Endothelial cell of umbilical vein (primary cell): ENCODE measurements around the gene PTAFR. TPM values are rescaled to one million over a fixed set of nuclear protein-coding genes. Genes with fewer than 3 reads are reported as not detected.

Source experiments
- BruUV-seq: library from RNA; stranded (reverse); fragments of 400-500 nt; replicated peaks from 2 replicates; lab custom pipeline; 2021; lab: Mats Ljungman, UMichigan
- CTCF ChIA-PET: fragments of 300-600, 350-600 bp; sonication (Branson Sonifier 250); formaldehyde crosslinking; loops from one replicate; lab custom pipeline; 2021; ENCODE audit warnings: antibody characterized with exemption, inconsistent platforms; lab: Charles Lee
- POLR2A ChIA-PET: fragments of 300-600, 350-600 bp; sonication (Branson Sonifier 250); formaldehyde crosslinking; loops from one replicate; lab custom pipeline; 2021; ENCODE audit warnings: antibody characterized with exemption, inconsistent platforms; lab: Charles Lee
- DNase-seq: peaks from one replicate; pipeline ENCODE4 v3.0.0-alpha.2; 2011; ENCODE audit warnings: low read depth, low spot score
- FAIRE-seq: peaks from 2 replicates; lab custom pipeline; 2011; peaks lifted over from hg19 to GRCh38; lab: Jason Lieb, UNC
- H2AFZ ChIP-seq: 2 replicates; pipeline ENCODE4 v1.6.0; 2012; ENCODE audit warnings: low read depth, low read length, control low read depth, inconsistent platforms
- H3K27ac ChIP-seq: 2 replicates; pipeline ENCODE4 v1.5.1; 2011; ENCODE audit warnings: low read depth, mild to moderate bottlenecking, control low read depth, low read length, moderate library complexity; ENCODE audit not compliant: insufficient read depth
- H3K27me3 ChIP-seq, 2 experiments: 2 replicates each; pipeline versions ENCODE4 v1.6.0 to v1.6.1; 2011; ENCODE audit warnings: low read length in 2 of 2, mixed read lengths in 1 of 2; ENCODE audit not compliant: control insufficient read depth in 2 of 2, insufficient read depth in 2 of 2
- H3K36me3 ChIP-seq, 2 experiments: 2 replicates in 1 of 2; 3 replicates in 1 of 2; pipeline ENCODE4 v1.5.1; 2011; ENCODE audit warnings: low read length in 2 of 2, mild to moderate bottlenecking in 1 of 2, moderate library complexity in 1 of 2; ENCODE audit not compliant: control insufficient read depth in 2 of 2, insufficient read depth in 2 of 2; ENCODE audit errors: extremely low read depth in 1 of 2
- H3K4me1 ChIP-seq: 3 replicates; pipeline ENCODE4 v1.5.1; 2011; ENCODE audit warnings: mild to moderate bottlenecking, low read length; ENCODE audit not compliant: control insufficient read depth, insufficient read depth; ENCODE audit errors: extremely low read depth
- H3K4me2 ChIP-seq: 2 replicates; pipeline ENCODE4 v1.6.1; 2011; ENCODE audit warnings: low read length, control low read depth, mixed read lengths; ENCODE audit not compliant: insufficient read depth
- H3K4me3 ChIP-seq, 3 experiments: fragments of 200-600 bp in 1 of 3; sonication (generic), shearing (Covaris generic) in 1 of 3; replicated peaks in 1 of 3; 2 replicates each; pipeline ENCODE4 v1.5.1; 2011 to 2016; ENCODE audit warnings: control low read depth in 3 of 3, low read length in 3 of 3, mild to moderate bottlenecking in 2 of 3, inconsistent platforms in 1 of 3, low read depth in 1 of 3, moderate library complexity in 1 of 3; ENCODE audit not compliant: insufficient read depth in 1 of 3
- H3K79me2 ChIP-seq: 2 replicates; pipeline ENCODE4 v1.6.0; 2012; ENCODE audit warnings: low read length, inconsistent platforms; ENCODE audit not compliant: control insufficient read depth, insufficient read depth
- H3K9ac ChIP-seq: replicated peaks from 2 replicates; pipeline ENCODE3; 2011; ENCODE audit warnings: low read length, control low read depth; ENCODE audit not compliant: insufficient read depth; ENCODE audit errors: extremely low read depth
- H3K9me1 ChIP-seq: replicated peaks from 3 replicates; pipeline ENCODE4 v1.6.0; 2011; ENCODE audit warnings: mild to moderate bottlenecking, low read length; ENCODE audit not compliant: control insufficient read depth, insufficient read depth; ENCODE audit errors: extremely low read depth
- H3K9me3 ChIP-seq: replicated peaks from 2 replicates; pipeline ENCODE4 v1.5.1; 2012; ENCODE audit warnings: low read length, inconsistent platforms; ENCODE audit not compliant: control insufficient read depth, insufficient read depth
- H4K20me1 ChIP-seq: replicated peaks from 2 replicates; pipeline ENCODE3; 2011; ENCODE audit warnings: mild to moderate bottlenecking, low read length; ENCODE audit not compliant: control insufficient read depth, insufficient read depth; ENCODE audit errors: extremely low read depth
- JUN ChIP-seq: IDR thresholded peaks from 2 replicates; pipeline ENCODE4 v1.6.1; 2011; ENCODE audit warnings: borderline replicate concordance, low read depth; ENCODE audit not compliant: insufficient read length, insufficient read depth
- MYC ChIP-seq: IDR thresholded peaks from one replicate; pipeline ENCODE4 v1.6.1; 2011; ENCODE audit warnings: mild to moderate bottlenecking, low read depth, low read length
- POLR2A ChIP-seq: IDR thresholded peaks from 2 replicates; pipeline ENCODE4 v1.6.1; 2012; ENCODE audit warnings: low read depth, mild to moderate bottlenecking, control low read depth, low read length
- dilution Hi-C: fragments of 300-500 bp; cut with MboI; formaldehyde crosslinking; loops from one replicate; pipeline ENCODE4 v1.15.0; 2019; ENCODE audit warnings: low sequenced_read_pairs; ENCODE audit not compliant: extremely low pct_ligation_motif_present
- intact Hi-C: fragments of 100-400 bp; cut with micrococcal nuclease; formaldehyde crosslinking; loops from one replicate; pipeline ENCODE4 v1.10.0; 2022
- polyA plus RNA-seq, 4 experiments: library from polyadenylated mRNA; depleted of rRNA in 3 of 4; stranded (reverse) in 3 of 4; unstranded in 1 of 4; fragments of >200 nt; gene quantifications; 2 replicates each; pipeline versions ENCODE4 v1.2.1 to v1.2.3, GENCODE V29; 2011 to 2012; ENCODE audit warnings: missing spikeins in 1 of 4
- total RNA-seq: library from RNA; stranded (reverse); gene quantifications from 2 replicates; pipeline ENCODE4 v1.2.3, GENCODE V29; 2021
- TF ChIP-seq, protein P1 (sequence below), 2 donors: IDR thresholded peaks; 1 replicate in 1 of 2; 2 replicates in 1 of 2; pipeline ENCODE4 v1.5.1; 2011; ENCODE audit warnings: low read length in 2 of 2, mild to moderate bottlenecking in 2 of 2, moderate library complexity in 2 of 2, control low read depth in 1 of 2, inconsistent platforms in 1 of 2, low read depth in 1 of 2; ENCODE audit not compliant: insufficient read depth in 1 of 2; ENCODE audit errors: extremely low read depth in 1 of 2
- TF ChIP-seq, protein P2 (sequence below): IDR thresholded peaks from 2 replicates; pipeline ENCODE4 v1.6.1; 2011; ENCODE audit not compliant: insufficient read depth, insufficient read length

The PTAFR gene
- total and polyA plus RNA-seq, 2 donors (not counting 3 experiments of a cell fraction or from before 2014, with no cell fraction given), result 0.20 to 0.32 TPM

DNA sequence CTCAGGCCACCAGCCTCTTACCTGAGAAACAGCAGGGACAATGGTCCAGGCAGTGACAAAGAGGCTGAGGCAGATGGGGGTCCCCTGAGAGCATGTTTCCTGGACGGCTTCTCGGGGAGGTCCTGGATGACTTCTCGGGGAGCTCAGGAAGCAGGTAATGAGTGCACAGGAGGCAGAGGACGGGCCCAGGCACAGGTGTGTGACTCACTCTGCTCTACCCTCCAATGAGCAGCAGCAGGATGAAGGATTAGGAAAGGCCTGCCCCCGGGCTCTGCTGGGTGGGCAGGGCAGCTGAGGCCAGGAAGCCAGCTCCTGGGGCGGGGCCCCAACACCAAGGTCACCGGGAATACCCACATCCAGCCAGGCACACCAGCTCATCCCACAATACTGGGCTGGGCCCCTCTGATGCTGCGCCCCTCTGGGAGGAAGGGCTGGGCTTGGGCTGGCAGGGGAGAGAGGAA, 17.2 kb upstream of the PTAFR start:
- Histone ChIP-seq H3K9me1 (no peaks in the 10 kb centered on the region), H2AFZ (no peak overlapping the region), H3K9ac (no peak overlapping the region), H3K4me3 (no peak overlapping the region), H3K4me2 (no peak overlapping the region), H3K79me2 (no peaks in the 10 kb centered on the region), H4K20me1 (no peaks in the 10 kb centered on the region), H3K9me3 (no peaks in the 10 kb centered on the region), H3K4me1 (peaks cover 3% of the 10 kb centered on the region), H3K36me3 (peaks cover 0 to 2% of the 10 kb centered on the region in 2 experiments), H3K27ac (no peak overlapping the region), H3K27me3 (no peaks in the 10 kb centered on the region)
- intact Hi-C loops (no loop called here), dilution Hi-C loops (no loop called here)
- FAIRE-seq (no peak), DNase-seq (no peak)
- CTCF ChIA-PET, result interaction anchor here (1.0 to 1.2 kb wide), 2 partner anchors 42 to 102 kb away, joined by 3 read pairs; no protein-coding TSS in a partner anchor
- TF ChIP-seq, protein P1, sequence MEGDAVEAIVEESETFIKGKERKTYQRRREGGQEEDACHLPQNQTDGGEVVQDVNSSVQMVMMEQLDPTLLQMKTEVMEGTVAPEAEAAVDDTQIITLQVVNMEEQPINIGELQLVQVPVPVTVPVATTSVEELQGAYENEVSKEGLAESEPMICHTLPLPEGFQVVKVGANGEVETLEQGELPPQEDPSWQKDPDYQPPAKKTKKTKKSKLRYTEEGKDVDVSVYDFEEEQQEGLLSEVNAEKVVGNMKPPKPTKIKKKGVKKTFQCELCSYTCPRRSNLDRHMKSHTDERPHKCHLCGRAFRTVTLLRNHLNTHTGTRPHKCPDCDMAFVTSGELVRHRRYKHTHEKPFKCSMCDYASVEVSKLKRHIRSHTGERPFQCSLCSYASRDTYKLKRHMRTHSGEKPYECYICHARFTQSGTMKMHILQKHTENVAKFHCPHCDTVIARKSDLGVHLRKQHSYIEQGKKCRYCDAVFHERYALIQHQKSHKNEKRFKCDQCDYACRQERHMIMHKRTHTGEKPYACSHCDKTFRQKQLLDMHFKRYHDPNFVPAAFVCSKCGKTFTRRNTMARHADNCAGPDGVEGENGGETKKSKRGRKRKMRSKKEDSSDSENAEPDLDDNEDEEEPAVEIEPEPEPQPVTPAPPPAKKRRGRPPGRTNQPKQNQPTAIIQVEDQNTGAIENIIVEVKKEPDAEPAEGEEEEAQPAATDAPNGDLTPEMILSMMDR (IDR thresholded peaks at IDR 0.05; ENCODE audit: extremely low read depth in 1 of 2, insufficient read depth in 1 of 2, low read depth in 1 of 2, low read length in 2 of 2), result no peak
- TF ChIP-seq, protein P2, sequence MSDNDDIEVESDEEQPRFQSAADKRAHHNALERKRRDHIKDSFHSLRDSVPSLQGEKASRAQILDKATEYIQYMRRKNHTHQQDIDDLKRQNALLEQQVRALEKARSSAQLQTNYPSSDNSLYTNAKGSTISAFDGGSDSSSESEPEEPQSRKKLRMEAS, result no peak
- no peak for TF ChIP-seq POLR2A
- no peak for TF ChIP-seq JUN
- no peak for TF ChIP-seq MYC
- POLR2A ChIA-PET, result no interaction called here
- no TSS peak for BruUV-seq
